GM19351 (cell line): ENCODE measurements around the gene PHF2.
A peak's percentile ranks its signal among the peaks of the same experiment; 100 is the strongest.

Experiments
- ATAC-seq: cut with Tn5 transposase; IDR thresholded peaks from one replicate; pipeline ENCODE4 v1.9.1; 2021; ENCODE audit warnings: mild to moderate bottlenecking, moderate library complexity; ENCODE audit not compliant: unreplicated experiment

Gene PHF2

DNA sequence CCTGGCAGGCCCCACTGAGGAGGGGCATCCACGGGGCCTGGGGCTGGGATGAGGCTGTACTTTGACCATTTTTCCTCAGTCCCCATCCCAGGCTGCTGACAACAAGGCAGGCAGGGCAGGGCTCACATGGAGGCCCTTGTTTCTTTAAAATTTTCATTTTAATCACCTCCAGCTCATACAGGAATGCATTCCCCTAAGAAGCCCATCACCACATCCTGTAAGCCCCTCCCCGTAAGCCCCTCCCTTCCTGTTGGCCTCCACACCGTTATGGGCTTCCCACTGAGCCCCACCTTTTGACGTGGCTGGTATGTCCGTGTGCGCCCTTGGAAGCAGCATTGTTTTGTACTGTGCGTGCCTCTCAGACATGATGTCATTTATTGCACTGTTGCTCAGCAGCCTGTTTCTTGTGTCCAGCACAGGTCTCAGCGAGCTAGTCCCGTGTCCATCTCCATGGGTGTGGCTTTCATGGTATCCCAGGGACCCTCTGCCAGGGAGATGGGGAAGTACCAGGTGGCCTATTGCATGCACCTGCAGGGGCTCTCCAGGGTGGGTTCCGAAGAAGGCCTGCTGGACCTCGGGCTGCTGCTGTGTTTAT lies 22.4 kb downstream of the PHF2 start:
- no peak for ATAC-seq

DNA sequence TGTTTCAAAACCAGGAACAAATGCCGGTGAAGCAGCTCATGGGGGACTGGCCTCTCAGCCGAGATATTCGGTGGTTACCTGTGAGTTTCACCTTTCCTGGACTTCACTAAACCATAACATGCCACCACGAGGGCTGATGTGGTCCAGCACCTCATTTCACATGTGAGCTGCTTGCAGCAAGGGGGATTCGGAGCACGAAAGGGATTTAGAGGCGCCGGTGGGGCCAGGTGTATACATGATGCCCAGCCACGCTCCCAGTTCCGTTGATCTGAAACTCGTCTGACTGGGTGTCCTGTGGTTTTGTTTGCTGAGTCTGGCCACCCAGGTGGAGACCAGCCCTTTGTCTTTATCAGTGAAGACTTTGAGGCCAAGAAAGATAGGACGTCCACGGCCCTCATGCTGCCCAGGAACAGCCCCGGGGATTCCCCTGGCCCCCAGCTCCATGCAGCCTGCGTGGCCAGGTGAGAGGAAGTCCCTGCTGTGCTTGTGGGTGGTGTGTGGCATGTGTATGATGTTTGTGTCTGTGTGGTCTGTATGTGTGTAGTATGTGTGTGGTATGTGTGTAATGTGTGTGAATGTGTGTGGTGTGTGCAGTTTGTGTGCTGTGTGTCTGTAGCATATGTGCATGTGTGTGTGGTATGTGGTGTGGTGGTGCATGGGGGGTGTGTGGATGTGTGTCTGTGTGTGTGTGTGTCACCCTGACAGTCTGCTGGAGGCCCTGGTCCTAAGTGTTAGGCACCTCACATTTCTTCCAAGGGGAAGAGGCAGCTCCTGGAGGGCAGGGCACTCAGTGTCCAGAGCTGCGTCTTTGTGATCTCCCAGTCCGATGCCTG lies 23.4 kb downstream of the PHF2 start:
- ATAC-seq = no peak

DNA sequence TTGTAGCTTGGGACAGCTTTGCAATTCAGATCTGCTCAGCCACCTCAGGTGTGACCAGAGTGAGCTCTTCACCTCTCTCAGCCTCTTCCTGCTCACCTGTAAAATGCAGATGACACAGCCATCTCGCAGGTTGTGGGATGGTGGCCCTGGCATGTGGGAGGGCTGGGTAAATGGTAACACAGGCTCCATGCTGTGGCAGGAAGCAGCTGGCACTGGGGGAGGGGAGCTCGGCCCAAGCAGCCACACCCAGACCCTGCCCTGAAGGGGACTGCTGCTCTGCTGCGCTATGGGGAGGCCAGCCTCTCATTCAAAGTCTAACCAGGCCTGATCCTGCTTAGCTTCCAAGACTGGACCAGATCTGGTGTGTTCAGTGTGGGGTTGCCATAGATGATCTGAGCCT lies 24.1 kb downstream of the PHF2 start:
- ATAC-seq = no peak

DNA sequence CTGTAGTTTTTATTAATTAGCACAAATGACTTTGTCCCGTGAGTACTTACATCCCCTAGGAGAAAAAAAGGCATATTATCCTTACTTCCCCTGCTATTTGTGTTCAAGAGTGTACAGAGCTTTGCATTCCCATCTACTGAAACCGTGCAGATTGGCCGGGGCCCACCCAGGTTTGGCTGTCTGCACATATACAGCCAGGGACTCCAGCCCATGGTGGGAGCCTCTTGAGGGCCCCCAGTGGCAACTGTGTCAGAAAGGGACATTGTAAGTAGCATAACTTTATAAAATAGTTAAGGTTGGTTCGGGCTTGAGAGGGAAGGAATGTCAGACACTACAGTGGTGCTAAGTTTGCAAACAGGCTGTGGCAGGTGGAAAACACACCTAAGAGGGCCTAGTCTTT lies 24.7 kb downstream of the PHF2 start:
- ATAC-seq = no peak

DNA sequence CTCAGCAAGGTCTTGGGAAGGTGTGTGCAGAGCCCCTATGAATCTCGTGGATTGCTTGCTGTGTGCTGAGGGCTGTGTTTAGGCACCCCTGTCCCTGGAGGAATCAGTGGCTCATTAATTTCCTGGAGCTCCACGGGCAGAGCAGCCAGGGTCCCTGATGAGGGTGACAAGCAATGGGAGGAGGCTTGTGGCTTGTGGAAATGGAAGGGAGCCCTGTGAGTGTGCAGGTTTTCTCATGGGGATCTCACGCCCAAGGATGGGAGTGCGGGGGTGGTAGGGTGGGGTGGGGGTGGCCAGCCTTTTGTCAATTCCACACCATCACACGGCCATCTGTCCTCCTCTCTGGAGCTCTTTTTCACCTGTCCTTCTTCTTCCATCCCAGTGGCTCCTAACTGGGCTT lies 25.3 kb downstream of the PHF2 start:
- no peak for ATAC-seq

DNA sequence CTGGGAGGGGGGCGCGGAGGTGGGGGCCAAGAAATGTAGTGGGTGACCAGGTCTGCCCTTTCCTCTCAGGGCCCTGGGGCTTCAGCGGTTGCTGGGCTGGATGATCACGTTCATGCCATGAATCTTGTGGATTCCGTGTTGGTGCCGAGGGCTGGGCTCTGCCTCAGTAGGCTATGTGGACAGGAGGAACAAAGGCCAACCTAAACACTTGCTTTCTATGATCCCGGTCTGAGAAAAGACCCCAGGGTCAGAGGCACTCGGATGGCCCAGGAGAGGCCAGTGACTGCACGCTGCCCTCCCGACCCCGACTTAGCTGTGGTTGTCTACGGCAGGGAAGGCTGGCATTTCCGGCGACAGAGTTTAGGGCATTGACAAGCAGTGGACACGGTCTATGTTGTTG lies 26.6 kb downstream of the PHF2 start:
- no peak for ATAC-seq

DNA sequence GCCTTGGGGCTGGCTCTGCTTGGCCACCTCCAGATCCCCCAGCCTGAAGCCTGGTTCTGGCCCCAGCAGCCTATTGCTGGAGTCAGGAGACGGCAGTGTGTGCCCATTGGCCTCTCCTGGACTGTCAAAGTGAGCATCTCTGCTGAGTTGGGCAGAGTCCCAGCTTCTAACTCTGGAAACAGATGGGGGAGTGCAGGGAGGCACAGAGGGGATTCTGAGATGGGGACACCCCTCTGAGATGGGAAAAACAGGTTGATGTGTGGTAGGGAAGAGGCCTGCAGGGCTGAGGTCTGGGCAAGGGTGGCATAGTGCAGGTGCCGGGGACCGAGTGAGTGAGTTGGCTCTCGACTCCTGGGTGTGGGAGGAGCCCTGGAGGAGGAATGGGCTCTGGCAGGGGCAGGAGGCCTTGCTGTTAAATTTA lies 27.5 kb downstream of the PHF2 start:
- ATAC-seq = no peak

DNA sequence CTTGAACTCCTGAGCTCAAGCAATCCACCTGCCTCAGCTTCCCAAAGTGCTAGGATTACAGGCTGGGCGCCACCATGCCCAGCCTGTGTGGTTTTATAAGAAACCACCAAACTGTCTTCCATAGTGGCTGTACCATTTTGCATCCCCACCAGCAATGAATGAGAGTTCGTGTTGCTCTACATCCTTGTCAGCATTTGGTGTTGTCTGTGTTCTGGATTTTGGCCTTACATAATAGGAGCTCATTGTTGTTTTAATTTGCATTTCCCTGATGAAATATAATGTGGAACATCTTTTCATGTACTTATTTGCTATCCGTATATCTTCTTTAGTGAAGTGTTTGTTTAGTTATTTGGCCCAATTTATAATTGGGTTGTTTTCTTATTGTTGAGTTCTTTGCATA lies 29.8 kb downstream of the PHF2 start:
- no peak for ATAC-seq

DNA sequence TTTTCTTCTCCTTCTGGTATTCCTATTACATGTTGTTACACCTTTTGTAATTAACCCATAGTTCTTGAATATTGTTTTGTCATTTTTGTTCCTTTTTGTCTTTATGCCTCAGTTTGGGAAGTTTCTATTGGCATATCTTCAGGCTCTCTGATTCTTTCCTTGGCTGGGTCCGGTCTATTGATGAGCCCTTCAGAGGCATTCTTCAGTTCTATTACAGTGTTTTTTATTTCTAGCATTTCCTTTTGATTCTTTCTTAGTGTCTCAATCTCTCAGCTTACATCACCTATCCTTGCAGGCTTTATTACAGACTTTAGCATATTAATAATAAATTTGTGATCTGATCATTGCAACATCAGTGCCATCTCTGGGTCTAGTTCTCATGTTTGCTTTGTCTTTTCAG lies 33.8 kb downstream of the PHF2 start:
- ATAC-seq = no peak

DNA sequence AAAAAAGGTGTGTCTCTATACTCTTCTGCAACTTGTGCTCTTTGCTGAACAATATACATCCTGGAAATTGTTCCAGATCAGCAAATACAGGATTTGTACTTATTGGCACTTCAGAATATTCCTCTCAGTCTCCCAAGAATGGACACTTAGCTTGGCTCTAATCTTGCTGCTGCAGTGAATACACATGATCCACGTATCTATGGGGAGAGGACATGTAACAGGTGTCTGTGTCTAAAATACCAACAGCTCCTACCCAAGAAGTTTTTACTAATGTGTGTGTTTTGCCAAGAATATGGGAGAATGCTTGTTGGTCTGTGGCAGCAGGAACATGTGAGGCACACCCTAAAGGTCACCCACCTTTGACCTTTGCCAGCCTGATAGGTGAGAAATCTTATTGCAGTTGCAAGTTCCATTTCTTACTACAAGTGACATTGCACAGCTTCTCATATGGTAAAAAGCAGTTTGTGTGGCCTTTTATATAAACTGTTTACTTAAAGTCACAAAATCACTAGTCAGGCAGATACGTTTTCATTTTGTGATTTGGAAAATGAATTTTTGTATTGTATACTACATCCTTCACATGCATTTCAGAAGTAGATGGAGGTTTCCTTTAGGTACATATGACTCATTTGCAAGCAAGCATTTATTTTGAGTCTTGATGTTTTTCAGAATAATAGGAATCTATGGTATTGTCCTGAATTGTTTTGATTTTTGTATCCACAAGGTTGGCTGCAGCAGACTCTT lies 35.8 kb downstream of the PHF2 start:
- ATAC-seq = no peak

DNA sequence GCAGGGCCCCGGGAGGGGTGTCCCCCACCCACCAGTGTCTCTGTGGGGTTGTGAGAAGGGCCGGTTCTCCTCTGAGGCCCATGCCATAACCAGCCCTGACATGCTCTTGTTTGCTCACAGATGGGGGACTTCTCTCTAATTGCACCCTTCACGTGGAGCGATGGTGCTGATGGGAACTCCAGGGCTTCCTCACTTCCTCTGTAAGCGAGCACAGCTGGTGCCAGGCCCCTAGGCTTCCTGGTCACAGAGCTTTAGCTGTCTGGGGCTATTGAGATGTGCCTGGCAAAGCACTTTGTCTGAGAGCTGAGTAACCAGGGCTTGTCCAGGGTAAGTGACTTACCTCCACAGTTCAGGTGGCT lies 36.4 kb downstream of the PHF2 start:
- peak; percentile 81 for ATAC-seq

DNA sequence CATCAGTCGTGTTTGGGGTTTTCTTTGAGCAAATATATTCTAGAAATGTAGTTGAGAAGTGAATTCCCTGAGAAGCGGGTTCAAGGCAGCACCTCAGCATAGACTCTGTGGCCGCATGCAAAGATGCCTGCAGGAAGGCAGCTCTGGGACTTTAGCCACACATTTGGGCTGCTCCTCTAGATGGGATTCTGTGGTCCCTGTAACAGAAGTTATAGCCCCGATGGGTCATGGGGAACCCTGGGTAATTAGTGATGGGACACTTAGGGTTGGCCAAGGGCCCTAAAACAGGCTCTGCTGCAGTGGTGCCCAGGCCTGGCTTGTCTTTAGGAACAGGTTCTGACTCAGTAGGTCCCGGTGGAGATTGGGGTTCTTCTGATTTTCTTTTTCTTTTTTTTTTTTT lies 36.8 kb downstream of the PHF2 start:
- ATAC-seq = no peak

DNA sequence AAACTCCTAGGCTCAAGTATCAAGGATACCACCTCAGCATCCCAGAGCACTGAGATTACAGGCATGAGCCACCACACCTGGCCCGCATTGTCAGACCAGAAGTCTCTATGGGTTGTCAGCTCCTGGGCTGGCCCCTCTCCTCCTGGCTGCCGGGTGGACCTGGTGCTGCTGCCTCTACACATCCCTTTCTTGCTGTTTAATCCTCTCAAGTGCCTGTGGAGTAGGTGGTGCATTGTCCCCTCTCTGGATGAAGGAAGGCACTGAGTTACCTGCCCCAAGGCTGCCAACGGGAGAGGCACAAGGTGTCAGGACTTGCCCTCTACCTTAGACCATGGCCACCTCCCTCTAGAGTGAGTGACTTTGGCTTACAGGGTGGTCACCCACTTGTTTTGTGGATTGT lies 37.4 kb downstream of the PHF2 start:
- ATAC-seq = no peak

DNA sequence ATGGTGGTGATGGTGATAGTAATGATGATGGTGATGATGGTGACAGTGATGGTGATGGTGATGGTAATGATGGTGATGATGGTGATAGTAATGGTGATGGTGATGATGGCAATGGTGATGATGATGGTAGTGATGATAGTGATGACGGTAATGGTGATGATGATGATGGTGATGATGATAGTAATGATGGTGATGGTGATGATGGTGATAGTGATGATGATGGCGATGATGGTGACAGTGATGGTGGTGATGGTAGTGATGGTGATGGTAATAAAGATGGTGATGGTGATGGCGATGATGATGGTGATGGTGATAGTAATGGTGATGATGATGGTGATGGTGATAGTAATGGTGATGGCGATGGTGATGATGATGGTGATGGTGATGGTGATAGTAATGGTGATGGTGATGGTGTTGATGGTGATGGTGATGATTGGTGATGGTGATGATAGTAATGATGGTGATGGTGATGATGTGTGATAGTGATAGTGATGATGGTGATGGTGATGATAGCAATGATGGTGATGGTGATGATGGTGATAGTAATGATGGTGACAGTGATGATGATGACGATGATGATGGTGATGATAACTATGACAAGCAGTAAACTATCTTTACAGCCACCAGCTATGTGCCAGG lies 38.6 kb downstream of the PHF2 start:
- no peak for ATAC-seq

DNA sequence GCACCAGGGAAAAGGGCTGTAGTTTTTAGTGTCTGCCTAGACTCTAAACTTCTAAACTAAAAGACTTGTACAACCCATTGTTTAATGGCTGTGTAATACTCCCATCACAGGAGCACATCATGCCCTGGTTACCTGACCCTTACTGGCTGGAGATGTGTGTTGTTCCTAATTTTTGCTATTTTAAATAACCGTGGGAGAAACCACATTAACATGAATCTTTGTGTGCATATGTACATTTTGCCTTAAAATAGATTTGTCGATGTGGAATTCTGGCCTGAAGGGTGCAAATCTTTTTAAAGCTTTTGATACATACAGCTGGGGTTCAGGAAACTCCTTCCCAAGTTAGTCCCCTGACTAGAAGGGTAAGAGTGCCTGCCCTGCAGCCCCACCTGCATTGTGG lies 39.7 kb downstream of the PHF2 start:
- no peak for ATAC-seq

DNA sequence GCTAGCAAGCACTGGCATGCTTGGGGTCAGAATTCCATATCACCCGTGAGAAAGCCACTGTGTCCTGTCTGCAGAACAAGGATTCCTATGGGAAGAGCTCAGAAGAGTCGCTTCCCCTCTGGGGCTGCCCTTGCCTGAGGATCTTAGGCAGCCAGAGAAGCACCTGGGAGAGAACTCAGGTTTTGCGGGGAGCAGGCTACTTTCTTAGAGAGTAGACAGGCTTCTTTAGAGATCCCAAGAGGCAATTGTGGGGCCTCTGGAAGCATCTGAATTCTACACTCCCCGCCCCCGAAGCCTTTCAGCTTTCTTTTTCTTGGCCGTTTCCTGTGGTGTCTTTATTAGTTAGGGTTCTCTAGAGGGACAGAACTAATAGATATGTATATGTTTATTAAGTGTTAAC lies 40.9 kb downstream of the PHF2 start:
- no peak for ATAC-seq

DNA sequence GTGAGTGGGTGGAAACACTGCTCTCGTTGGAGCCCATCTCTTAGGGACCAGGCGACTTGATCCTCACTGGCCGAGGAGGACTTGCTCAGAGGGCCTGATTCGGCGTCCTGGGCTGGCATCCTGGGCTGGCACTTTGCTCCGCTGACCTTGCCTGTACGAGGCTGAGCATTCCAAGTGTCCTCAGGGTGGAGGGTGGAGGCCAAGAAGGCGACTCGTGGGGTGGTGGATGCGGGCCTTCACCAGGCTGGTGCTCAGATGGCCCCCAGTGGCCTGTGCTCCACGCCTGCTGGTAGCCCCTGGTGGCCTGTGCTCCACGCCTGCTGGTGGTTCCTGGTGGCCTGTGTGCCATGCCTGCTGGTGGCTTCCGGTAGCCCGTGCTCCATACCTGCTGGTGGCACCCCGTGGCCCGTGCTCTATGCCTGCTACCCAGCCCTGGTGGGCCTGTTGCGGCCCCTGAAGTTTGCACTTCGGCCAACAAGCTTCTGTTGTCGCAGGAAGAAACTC lies 42.9 kb downstream of the PHF2 start:
- no peak for ATAC-seq

DNA sequence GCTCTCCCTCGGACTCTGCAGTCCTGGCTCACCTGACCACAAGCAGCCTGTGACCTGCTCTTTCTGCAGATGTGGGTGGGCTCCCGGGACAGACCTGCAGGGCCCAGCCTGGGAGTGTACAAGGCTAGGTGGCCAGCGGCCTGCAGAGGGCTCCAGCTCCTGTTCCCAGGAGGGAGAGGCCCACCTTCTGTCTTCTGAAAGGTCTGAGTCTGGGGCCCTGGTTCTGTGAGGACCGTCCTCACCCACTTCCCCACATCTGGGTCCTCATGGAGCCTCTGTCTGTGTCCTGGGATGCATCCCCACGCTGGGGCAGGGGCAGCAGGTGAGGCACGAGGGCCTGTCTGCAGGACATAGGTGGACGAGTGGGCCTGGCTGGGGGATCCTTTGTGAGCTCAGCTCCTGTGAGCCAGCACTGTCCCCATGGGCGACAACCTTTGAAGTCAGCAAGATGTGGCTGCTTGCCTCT lies 43.7 kb downstream of the PHF2 start:
- ATAC-seq = no peak

DNA sequence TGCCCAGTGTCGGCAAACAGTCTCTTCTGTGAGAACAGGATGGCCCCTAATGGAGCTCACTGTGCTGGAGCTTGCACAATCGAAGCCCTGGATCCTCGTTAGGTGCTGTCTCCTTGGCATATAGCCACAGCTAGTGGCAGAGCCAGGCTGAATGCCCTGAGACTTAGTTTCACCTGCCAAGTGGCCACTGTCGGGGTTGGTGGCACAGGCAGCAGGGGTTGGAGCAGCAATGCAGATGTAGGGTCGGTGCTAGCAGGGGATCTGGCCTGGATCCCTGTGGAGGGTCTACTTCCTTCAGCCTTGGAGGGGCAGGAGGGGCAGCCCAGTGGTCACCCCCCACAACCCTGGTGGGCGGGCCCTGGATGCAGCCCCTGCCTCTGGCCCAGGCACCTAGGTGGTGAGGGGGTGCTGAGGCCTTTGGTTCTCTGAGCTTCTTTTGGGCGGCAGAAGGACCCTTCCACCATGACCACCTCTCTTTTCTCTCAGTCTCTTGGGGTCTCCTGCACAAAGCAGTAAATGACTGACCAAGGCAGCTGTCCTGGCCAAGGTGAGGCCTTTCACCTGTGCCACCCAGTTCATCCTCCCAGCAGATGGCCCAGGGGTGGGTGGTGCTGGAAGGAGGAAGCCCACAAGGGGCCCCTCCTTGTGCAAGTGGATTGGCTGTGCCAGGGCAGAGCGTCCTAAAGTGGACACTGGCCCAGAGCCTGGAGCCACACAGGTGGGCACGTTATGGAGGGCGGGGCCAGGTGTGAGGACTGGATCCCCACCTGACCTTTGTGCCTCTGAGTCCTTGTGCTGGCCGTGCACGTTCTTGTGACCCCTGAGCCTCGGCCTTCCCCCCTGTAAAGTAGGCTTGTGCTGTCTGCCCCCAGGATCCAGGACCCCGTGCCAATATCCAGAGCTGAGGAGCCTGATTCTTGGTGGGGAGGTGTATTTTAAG lies 44.8 kb downstream of the PHF2 start:
- ATAC-seq = no peak

DNA sequence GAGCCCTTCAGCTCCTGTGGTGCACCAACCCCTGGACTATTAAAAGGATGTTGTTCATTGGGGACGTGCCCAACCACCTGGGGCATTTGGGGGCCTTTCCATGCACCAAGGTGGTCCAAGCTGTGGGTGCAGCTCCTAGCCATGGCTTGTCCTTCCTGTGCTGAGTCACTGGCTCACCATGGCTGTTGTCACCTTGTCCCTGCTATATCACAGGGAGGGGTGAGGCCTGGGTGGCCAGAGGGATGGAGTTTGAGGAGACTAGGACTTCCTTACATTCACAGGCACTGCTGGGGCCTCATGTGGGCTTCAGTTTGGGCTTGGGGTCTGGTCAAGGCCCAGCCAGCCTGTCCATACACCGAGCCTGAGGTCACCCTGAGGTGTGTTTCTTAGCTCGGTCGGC lies 45.5 kb downstream of the PHF2 start:
- no peak for ATAC-seq
